Gastroesophageal sphincter (tissue), 4 donors: ENCODE measurements around the gene VEGFC. TPM values are rescaled to one million over a fixed set of nuclear protein-coding genes. Genes with fewer than 3 reads are reported as not detected.

Experiments
- ATAC-seq: fragments of 150-250 bp; one replicate; pipeline ENCODE4 v1.9.1; 2016; ENCODE audit warnings: mild to moderate bottlenecking, moderate library complexity
- H3K27ac ChIP-seq, 4 donors: fragments of 200-600 bp; sonication (generic) in 3 of 4; 1 replicate in 3 of 4; 2 replicates in 1 of 4; pipeline ENCODE4 v1.5.1; 2016 to 2019
- H3K27me3 ChIP-seq: fragments of 200-600 bp; sonication (generic); one replicate; pipeline ENCODE4 v1.5.1; 2019
- H3K36me3 ChIP-seq, 2 donors: fragments of 200-600 bp; sonication (generic); one replicate each; pipeline ENCODE4 v1.5.1; 2019; ENCODE audit warnings: control low read depth in 1 of 2
- H3K4me1 ChIP-seq, 3 donors: fragments of 200-600 bp; sonication (generic); 1 replicate in 2 of 3; 2 replicates in 1 of 3; pipeline ENCODE4 v1.5.1; 2016 to 2019; ENCODE audit warnings: control low read depth in 2 of 3
- H3K4me3 ChIP-seq, 2 donors: fragments of 200-600 bp; sonication (generic); one replicate each; pipeline ENCODE4 v1.5.1; 2019; ENCODE audit warnings: mild to moderate bottlenecking in 1 of 2, moderate library complexity in 1 of 2
- H3K9me3 ChIP-seq, 3 donors: fragments of 200-600 bp; sonication (generic); one replicate each; pipeline ENCODE4 v1.5.1; 2017 to 2019; ENCODE audit warnings: control low read depth in 2 of 3
- CTCF ChIP-seq, 4 experiments: fragments of 200-600 bp in 2 of 4; fragments of 450-650 bp in 2 of 4; sonication (generic) in 1 of 4; IDR thresholded peaks; one replicate each; pipeline ENCODE4 v1.5.1; 2017 to 2019; ENCODE audit warnings: antibody characterized with exemption in 4 of 4, mild to moderate bottlenecking in 2 of 4, moderate library complexity in 2 of 4
- EP300 ChIP-seq: sonication (generic); formaldehyde crosslinking; IDR thresholded peaks from one replicate; pipeline ENCODE4 v1.6.1; 2017; ENCODE audit warnings: antibody characterized with exemption, mild to moderate bottlenecking
- POLR2A ChIP-seq, 2 donors: fragments of 450-650 bp; IDR thresholded peaks; one replicate each; pipeline ENCODE4 v1.6.1; 2017; ENCODE audit warnings: antibody characterized with exemption in 2 of 2, mild to moderate bottlenecking in 2 of 2, moderate library complexity in 1 of 2
- POLR2AphosphoS5 ChIP-seq: sonication (generic); formaldehyde crosslinking; IDR thresholded peaks from one replicate; pipeline ENCODE4 v1.6.1; 2017; ENCODE audit warnings: antibody characterized with exemption
- WGBS, 2 donors: methylation state at CpG; one replicate each; pipeline ENCODE4 v1.1.5; 2018; ENCODE audit warnings: low coverage in 1 of 2; 5-methylcytosine and 5-hydroxymethylcytosine counted together
- total RNA-seq, 4 donors: library from RNA; depleted of rRNA; stranded (reverse); fragments of >200 nt; gene quantifications; one replicate each; pipeline ENCODE4 v1.1.0, GENCODE V29; 2016

Gene VEGFC
- total RNA-seq, 4 donors from 2014 or later: 3.0 to 8.3 (median 8.1) TPM

DNA sequence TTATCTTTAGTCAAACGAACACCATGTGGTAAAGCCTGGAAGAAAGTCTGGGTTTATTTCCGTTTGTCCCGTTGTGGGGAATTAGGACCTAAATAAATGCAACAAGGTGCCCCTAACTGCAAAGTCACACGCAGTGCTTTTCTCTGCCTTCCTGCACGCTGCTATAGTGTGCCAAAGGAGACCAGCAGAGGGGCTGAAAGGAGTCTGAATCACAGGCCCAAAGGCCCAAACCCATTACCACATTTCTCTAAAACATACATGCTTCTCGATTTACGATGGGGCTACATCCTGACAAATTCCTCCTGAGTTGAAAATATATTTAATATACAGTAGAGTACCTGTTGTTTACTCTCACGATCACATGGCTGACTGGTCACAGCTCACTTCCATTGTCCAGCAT, 4.5 kb downstream of the VEGFC start:
- Histone ChIP-seq H3K4me3 (no peak overlapping the region), H3K27me3 (no peaks in the 10 kb centered on the region), H3K4me1 (peaks cover 0 to 31% (median 0%) of the 10 kb centered on the region in 3 donors), H3K36me3 (no peaks in the 10 kb centered on the region), H3K9me3 (no peaks in the 10 kb centered on the region), H3K27ac (no peak overlapping the region)
- WGBS, 2 donors: 68 to 81% methylated on average over 8 of the region's 8 CpGs
- ATAC-seq: no peak
- no peak for TF ChIP-seq POLR2A (IDR thresholded peaks at IDR 0.05)

DNA sequence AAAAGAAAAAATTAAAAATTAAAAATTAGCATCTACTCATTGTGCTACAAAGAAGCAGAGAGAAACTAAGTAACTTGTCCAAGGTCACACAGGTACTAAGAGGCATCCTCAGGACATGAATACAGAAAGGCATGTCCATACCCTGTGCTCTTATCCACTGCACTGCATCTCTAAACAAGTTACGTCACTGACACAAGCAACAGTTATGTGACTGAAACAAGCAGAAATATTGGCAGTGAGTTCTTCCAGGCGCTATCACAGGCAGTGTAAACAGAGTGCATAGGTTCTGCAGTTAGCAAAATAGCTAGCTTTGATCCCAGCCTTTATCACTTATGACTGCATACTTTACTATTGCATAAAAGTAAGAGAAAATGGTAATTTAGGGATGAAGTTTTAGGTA, 7.9 kb downstream of the VEGFC start:
- no peaks in the 10 kb centered on the region for H3K9me3 ChIP-seq
- H3K27me3 ChIP-seq: no peaks in the 10 kb centered on the region
- no peak for ATAC-seq
- WGBS, 2 donors: 86 to 100% methylated on average over 1 to 2 of the region's 2 CpGs
- peaks cover 0 to 35% (median 0%) of the 10 kb centered on the region in 3 donors for H3K4me1 ChIP-seq
- no peak overlapping the region for H3K27ac ChIP-seq
- TF ChIP-seq EP300: no peak
- no peak for TF ChIP-seq POLR2A (IDR thresholded peaks at IDR 0.05)
- no peak for TF ChIP-seq CTCF (IDR thresholded peaks at IDR 0.05)
- TF ChIP-seq POLR2AphosphoS5: no peak
- H3K36me3 ChIP-seq: no peaks in the 10 kb centered on the region
- H3K4me3 ChIP-seq: no peak overlapping the region

DNA sequence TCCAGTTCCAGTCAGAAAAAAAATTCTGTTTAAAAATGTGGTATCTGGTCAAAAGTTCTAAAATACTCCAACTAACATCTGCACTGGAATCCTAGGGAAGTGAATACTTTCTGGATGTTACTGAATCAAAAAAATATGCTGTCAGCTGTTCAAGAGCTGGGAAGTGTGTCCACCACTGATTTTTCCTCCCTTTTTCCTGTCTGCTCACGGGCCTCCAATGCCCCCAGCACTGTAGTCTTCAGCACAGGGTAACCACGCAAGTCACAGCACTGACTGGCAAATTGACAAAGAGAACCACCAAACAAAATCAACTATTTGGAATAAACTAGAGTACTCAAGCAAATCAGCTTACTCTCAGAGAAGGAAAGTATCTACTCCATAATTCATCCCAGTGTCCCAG, 9.9 kb downstream of the VEGFC start:
- H3K27ac ChIP-seq: no peak overlapping the region
- 63 to 100% methylated on average over 2 of the region's 2 CpGs for WGBS, 2 donors
- peaks cover 0 to 38% (median 2%) of the 10 kb centered on the region in 3 donors for H3K4me1 ChIP-seq
- H3K36me3 ChIP-seq: no peaks in the 10 kb centered on the region
- no peak for ATAC-seq
- H3K9me3 ChIP-seq: no peaks in the 10 kb centered on the region
- TF ChIP-seq EP300: no peak
- no peak overlapping the region for H3K4me3 ChIP-seq
- H3K27me3 ChIP-seq: no peaks in the 10 kb centered on the region

DNA sequence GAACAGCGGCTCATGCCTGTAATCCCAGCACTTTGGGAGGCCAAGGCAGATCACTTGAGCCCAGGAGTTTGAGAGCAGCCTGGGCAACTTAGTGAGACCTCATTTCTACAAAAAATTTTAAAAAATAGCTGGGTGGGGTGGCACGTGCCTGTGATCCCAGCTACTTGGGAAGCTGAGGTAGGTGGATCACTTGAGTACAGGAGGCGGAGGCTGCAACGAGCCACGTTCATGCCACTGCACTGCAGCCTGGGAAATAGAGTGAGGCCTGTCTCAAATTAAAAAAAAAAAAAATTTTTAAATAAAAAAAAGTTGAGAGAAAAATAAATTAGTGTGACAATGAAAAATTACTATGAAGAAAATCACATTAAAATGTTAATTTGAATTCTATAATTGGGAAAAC, 10.5 kb downstream of the VEGFC start:
- peak overlapping the region in 3 of 4 donors; percentile 51 to 59 (median 57) for H3K27ac ChIP-seq
- H3K36me3 ChIP-seq: no peaks in the 10 kb centered on the region
- no peaks in the 10 kb centered on the region for H3K27me3 ChIP-seq
- no peak for ATAC-seq
- H3K9me3 ChIP-seq: no peaks in the 10 kb centered on the region
- H3K4me3 ChIP-seq: no peak overlapping the region
- H3K4me1 ChIP-seq: peaks cover 0 to 37% (median 2%) of the 10 kb centered on the region in 3 donors
- no peak for TF ChIP-seq POLR2AphosphoS5
- no peak for TF ChIP-seq EP300
- TF ChIP-seq CTCF (IDR thresholded peaks at IDR 0.05): no peak
- TF ChIP-seq POLR2A (IDR thresholded peaks at IDR 0.05): no peak
- 82% methylated on average over 5 of the region's 5 CpGs; no CpG with 5 or more reads in 1 of the 2 donors for WGBS, 2 donors

DNA sequence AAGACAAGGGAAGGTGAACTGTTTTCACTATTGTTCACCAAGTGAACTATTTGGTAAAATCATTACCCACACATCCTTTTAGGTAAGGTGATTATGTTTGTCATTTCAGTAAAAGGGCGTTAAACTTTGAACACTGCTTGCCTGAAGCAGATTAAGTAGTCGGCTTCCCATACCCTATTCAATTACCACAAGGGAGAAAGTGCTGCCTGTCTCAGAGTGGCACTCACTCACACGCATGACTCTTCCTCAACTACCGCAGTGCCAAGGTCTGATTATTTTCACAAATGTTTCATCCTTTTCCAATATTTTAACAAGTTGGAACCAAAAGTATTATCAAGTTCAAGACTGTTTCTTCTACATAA, 11.0 kb downstream of the VEGFC start:
- no peaks in the 10 kb centered on the region for H3K36me3 ChIP-seq
- no peaks in the 10 kb centered on the region for H3K27me3 ChIP-seq
- peaks cover 0 to 37% (median 2%) of the 10 kb centered on the region in 3 donors for H3K4me1 ChIP-seq
- no peaks in the 10 kb centered on the region for H3K9me3 ChIP-seq
- TF ChIP-seq EP300 (no peak), POLR2AphosphoS5 (no peak), POLR2A (IDR thresholded peaks at IDR 0.05) (no peak), CTCF (IDR thresholded peaks at IDR 0.05) (no peak)
- ATAC-seq: no peak
- H3K4me3 ChIP-seq: no peak overlapping the region
- H3K27ac ChIP-seq: peak overlapping the region; percentile 23 to 59 (median 54)
- WGBS, 2 donors: 80 to 81% methylated on average over 3 to 4 of the region's 4 CpGs

- Histone ChIP-seq H3K27me3 (no peaks in the 10 kb centered on the region), H3K4me3 (no peak overlapping the region), H3K9me3 (no peaks in the 10 kb centered on the region), H3K27ac (peak overlapping the region; percentile 23 to 59 (median 54)), H3K36me3 (no peaks in the 10 kb centered on the region), H3K4me1 (peaks cover 0 to 37% (median 2%) of the 10 kb centered on the region in 3 donors)
- no peak for TF ChIP-seq POLR2A (IDR thresholded peaks at IDR 0.05)
- no peak for TF ChIP-seq POLR2AphosphoS5
- TF ChIP-seq CTCF (IDR thresholded peaks at IDR 0.05): no peak
- TF ChIP-seq EP300: no peak
- 13 to 29% methylated on average over 1 of the region's 1 CpG for WGBS, 2 donors
- no peak for ATAC-seq
Measured at GRCh38 chr4:176780995-176781738, 11.6 kb downstream of the VEGFC start.
